Mesendoderm (in vitro differentiated cells): ENCODE measurements around the gene NYNRIN. TPM values are rescaled to one million over a fixed set of nuclear protein-coding genes. Genes with fewer than 3 reads are reported as not detected.
A peak's percentile ranks its signal among the peaks of the same experiment; 100 is the strongest.
"Not testable (repeated sequence)": the region's sequence is repeated elsewhere in the genome, so short reads cannot be mapped to it uniquely, and the experiment has no call there.

Experiments
- DNase-seq: peaks from one replicate; pipeline ENCODE4 v3.0.0; 2013
- H2AK5ac ChIP-seq: 2 replicates; pipeline ENCODE4 v1.6.1; 2013; ENCODE audit warnings: low read length, inconsistent platforms
- H2BK120ac ChIP-seq: 2 replicates; pipeline ENCODE4 v1.6.1; 2013; ENCODE audit warnings: low read depth, mild to moderate bottlenecking, low read length, moderate library complexity, mixed read lengths
- H2BK15ac ChIP-seq: replicated peaks from 2 replicates; pipeline ENCODE4 v1.6.1; 2013; ENCODE audit warnings: low read depth, mild to moderate bottlenecking, moderate library complexity
- H2BK5ac ChIP-seq: 2 replicates; pipeline ENCODE4 v1.6.1; 2013; ENCODE audit warnings: low read length, inconsistent platforms
- H3K18ac ChIP-seq: 2 replicates; pipeline ENCODE4 v1.6.1; 2013; ENCODE audit warnings: mild to moderate bottlenecking, low read length, mixed read lengths
- H3K23ac ChIP-seq: one replicate; pipeline ENCODE4 v1.6.1; 2013; ENCODE audit warnings: low read length
- H3K27ac ChIP-seq: 2 replicates; pipeline ENCODE4 v1.5.1; 2013; ENCODE audit warnings: low read depth, mild to moderate bottlenecking, inconsistent platforms, low read length, moderate library complexity
- H3K27me3 ChIP-seq: 2 replicates; pipeline ENCODE4 v1.6.1; 2013; ENCODE audit warnings: low read length, control low read depth, mild to moderate bottlenecking, inconsistent platforms; ENCODE audit not compliant: insufficient read depth, poor library complexity
- H3K36me3 ChIP-seq: 2 replicates; pipeline ENCODE4 v1.6.1; 2013; ENCODE audit warnings: low read length, inconsistent platforms; ENCODE audit not compliant: control insufficient read depth, insufficient read depth
- H3K4ac ChIP-seq: one replicate; pipeline ENCODE4 v1.6.1; 2013; ENCODE audit warnings: low read depth, mild to moderate bottlenecking, low read length, moderate library complexity
- H3K4me1 ChIP-seq: 2 replicates; pipeline ENCODE4 v1.6.1; 2013; ENCODE audit warnings: low read depth, low read length, inconsistent platforms; ENCODE audit not compliant: control insufficient read depth
- H3K4me2 ChIP-seq: 2 replicates; pipeline ENCODE4 v1.6.1; 2013; ENCODE audit warnings: low read length
- H3K4me3 ChIP-seq: 2 replicates; pipeline ENCODE4 v1.5.1; 2013; ENCODE audit warnings: mild to moderate bottlenecking, low read length
- H3K56ac ChIP-seq: one replicate; pipeline ENCODE4 v1.6.1; 2013; ENCODE audit warnings: low read length
- H3K79me1 ChIP-seq: 2 replicates; pipeline ENCODE4 v1.6.1; 2013; ENCODE audit warnings: low read length, inconsistent platforms
- H3K79me2 ChIP-seq: 2 replicates; pipeline ENCODE4 v1.6.1; 2013; ENCODE audit warnings: mild to moderate bottlenecking, low read length; ENCODE audit not compliant: control insufficient read depth, insufficient read depth
- H3K9ac ChIP-seq: 2 replicates; pipeline ENCODE4 v1.6.1; 2013; ENCODE audit warnings: low read length, inconsistent platforms
- H4K5ac ChIP-seq: one replicate; pipeline ENCODE4 v1.6.1; 2013; ENCODE audit warnings: low read length
- H4K8ac ChIP-seq: one replicate; pipeline ENCODE4 v1.6.1; 2013; ENCODE audit warnings: low read depth, mild to moderate bottlenecking, control low read depth, low read length, moderate library complexity
- WGBS: extraction: QIAGEN DNeasy Blood & Tissue Kit; methylation state at CpG from one replicate; pipeline ENCODE4 v1.1.7; 2013; ENCODE audit warnings: low lambda C conversion rate, missing lambda C conversion rate; ENCODE audit not compliant: insufficient coverage; ENCODE audit errors: extremely low coverage; 5-methylcytosine and 5-hydroxymethylcytosine counted together
- polyA plus RNA-seq, 2 experiments: library from polyadenylated mRNA; stranded (reverse); fragments of 200-250 nt; gene quantifications; one replicate each; pipeline ENCODE4 v1.2.3, GENCODE V29; 2013

The NYNRIN gene
- 4.0 TPM for polyA plus RNA-seq (2013, experiment 1 of 2)
- 3.9 TPM for polyA plus RNA-seq (2013, experiment 2 of 2)

- peak; percentile 76 for DNase-seq
- H3K56ac ChIP-seq: peak within 1 kb of the TSS; percentile 86
- H2BK15ac ChIP-seq: no peak within 1 kb of the TSS
- H3K79me1 ChIP-seq: no peaks in the 10 kb centered on the region
- peak within 1 kb of the TSS; percentile 44 for H4K8ac ChIP-seq
- H3K27ac ChIP-seq: no peak within 1 kb of the TSS
- peaks cover 2% of the 10 kb centered on the region for H3K4me1 ChIP-seq
- peak within 1 kb of the TSS; percentile 89 for H3K4me2 ChIP-seq
- H4K5ac ChIP-seq: no peak within 1 kb of the TSS
- H3K18ac ChIP-seq: peak within 1 kb of the TSS; percentile 83
- WGBS: no CpG with 5 or more reads among the region's 57 CpGs
- H3K36me3 ChIP-seq: no peaks in the 10 kb centered on the region
- H3K4me3 ChIP-seq: peak within 1 kb of the TSS; percentile 65
- H3K9ac ChIP-seq: peak within 1 kb of the TSS; percentile 70
- H2BK5ac ChIP-seq: no peak within 1 kb of the TSS
- H3K79me2 ChIP-seq: no peaks in the 10 kb centered on the region
- H3K27me3 ChIP-seq: no peaks in the 10 kb centered on the region
- H3K4ac ChIP-seq: peak within 1 kb of the TSS; percentile 65
- H3K23ac ChIP-seq: no peak within 1 kb of the TSS
- peak within 1 kb of the TSS; percentile 55 for H2BK120ac ChIP-seq
- H2AK5ac ChIP-seq: peak within 1 kb of the TSS; percentile 95
Observed at GRCh38 chr14:24398653-24399446, at the start of gene NYNRIN. TSS of gene NYNRIN (plus strand) at chr14:24399003. CDS start at chr14:24399247, 244 bp downstream.

DNA sequence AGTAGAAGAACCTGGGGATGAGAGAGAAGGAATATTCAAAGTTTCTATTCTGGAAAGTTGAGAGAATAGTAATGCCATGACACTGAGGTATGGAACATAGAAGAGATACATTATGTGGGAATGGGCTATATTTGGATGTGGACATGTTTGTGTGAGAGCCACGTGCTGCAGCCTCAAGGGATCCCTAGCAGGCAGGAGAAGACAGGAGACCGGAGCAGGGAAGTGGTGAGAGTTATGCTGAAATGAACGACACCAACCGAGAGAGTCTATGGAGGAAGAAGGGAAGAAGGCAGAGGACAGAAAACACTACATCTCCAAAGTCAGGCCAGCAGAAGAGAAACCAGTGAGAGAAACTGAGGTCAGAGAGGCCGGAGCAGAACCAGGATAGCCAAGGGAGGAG, 49.1 kb upstream of the NYNRIN start:
- H3K56ac ChIP-seq: no peak overlapping the region
- DNase-seq: no peak
- no CpG with 5 or more reads among the region's 5 CpGs for WGBS
- no peak overlapping the region for H2BK120ac ChIP-seq
- no peak overlapping the region for H2BK15ac ChIP-seq
- no peaks in the 10 kb centered on the region for H3K36me3 ChIP-seq
- no peak overlapping the region for H3K4me3 ChIP-seq
- H3K23ac ChIP-seq: no peak overlapping the region
- no peaks in the 10 kb centered on the region for H3K27me3 ChIP-seq
- no peaks in the 10 kb centered on the region for H3K4me1 ChIP-seq
- no peaks in the 10 kb centered on the region for H3K79me1 ChIP-seq
- H2BK5ac ChIP-seq: no peak overlapping the region
- no peak overlapping the region for H3K4ac ChIP-seq
- H4K5ac ChIP-seq: no peak overlapping the region
- H3K18ac ChIP-seq: no peak overlapping the region
- no peak overlapping the region for H3K9ac ChIP-seq
- H3K79me2 ChIP-seq: no peaks in the 10 kb centered on the region
- no peak overlapping the region for H3K27ac ChIP-seq
- no peak overlapping the region for H3K4me2 ChIP-seq
- no peak overlapping the region for H2AK5ac ChIP-seq
- H4K8ac ChIP-seq: no peak overlapping the region

GRCh38 chr14:24351517-24351916, 47.3 kb upstream of the NYNRIN start:
- Histone ChIP-seq H3K36me3 (no peaks in the 10 kb centered on the region), H3K27me3 (no peaks in the 10 kb centered on the region), H2BK15ac (no peak overlapping the region), H3K79me2 (no peaks in the 10 kb centered on the region), H3K18ac (no peak overlapping the region), H3K4me1 (no peaks in the 10 kb centered on the region), H3K9ac (no peak overlapping the region), H4K8ac (no peak overlapping the region), H3K23ac (no peak overlapping the region), H3K79me1 (no peaks in the 10 kb centered on the region), H3K4me3 (no peak overlapping the region), H3K56ac (no peak overlapping the region), H2AK5ac (no peak overlapping the region), H2BK120ac (no peak overlapping the region), H3K4me2 (no peak overlapping the region), H4K5ac (no peak overlapping the region), H2BK5ac (no peak overlapping the region), H3K4ac (no peak overlapping the region), H3K27ac (no peak overlapping the region)
- WGBS: no CpG with 5 or more reads among the region's 4 CpGs
- DNase-seq: no peak

- H4K5ac ChIP-seq: no peak overlapping the region
- H3K4me2 ChIP-seq: no peak overlapping the region
- H4K8ac ChIP-seq: no peak overlapping the region
- H2BK5ac ChIP-seq: no peak overlapping the region
- no peak overlapping the region for H2BK15ac ChIP-seq
- H3K56ac ChIP-seq: no peak overlapping the region
- no peaks in the 10 kb centered on the region for H3K79me1 ChIP-seq
- no peaks in the 10 kb centered on the region for H3K79me2 ChIP-seq
- no peak overlapping the region for H3K27ac ChIP-seq
- no peak overlapping the region for H3K9ac ChIP-seq
- no peak overlapping the region for H3K18ac ChIP-seq
- no peak for DNase-seq
- no CpG with 5 or more reads among the region's 5 CpGs for WGBS
- no peaks in the 10 kb centered on the region for H3K4me1 ChIP-seq
- no peaks in the 10 kb centered on the region for H3K36me3 ChIP-seq
- H3K4ac ChIP-seq: no peak overlapping the region
- H2BK120ac ChIP-seq: no peak overlapping the region
- H3K4me3 ChIP-seq: no peak overlapping the region
- H3K23ac ChIP-seq: no peak overlapping the region
- no peak overlapping the region for H2AK5ac ChIP-seq
- H3K27me3 ChIP-seq: no peaks in the 10 kb centered on the region
Observed at GRCh38 chr14:24353559-24354481, 45.0 kb upstream of the NYNRIN start.

DNA sequence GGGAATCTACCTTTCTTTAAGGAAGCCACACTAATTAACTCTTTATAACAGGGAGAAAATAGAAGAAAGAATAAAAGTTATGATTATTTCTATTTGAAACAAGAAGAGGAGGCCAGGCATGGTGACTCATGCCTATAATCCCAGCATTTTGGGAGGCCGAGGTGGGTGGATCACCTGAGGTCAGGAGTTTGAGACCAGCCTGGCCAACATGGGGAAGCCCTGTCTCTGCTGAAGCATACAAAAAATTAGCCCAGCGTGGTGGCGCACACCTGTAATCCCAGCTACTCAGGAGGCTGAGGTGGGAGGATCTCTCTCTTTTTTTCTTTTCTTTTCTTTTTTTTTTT, 44.3 kb upstream of the NYNRIN start:
- H2BK120ac ChIP-seq, H3K79me1 ChIP-seq, H3K18ac ChIP-seq, H4K5ac ChIP-seq, H3K4ac ChIP-seq, DNase-seq, H2AK5ac ChIP-seq, H2BK15ac ChIP-seq, H3K79me2 ChIP-seq, H4K8ac ChIP-seq, H3K27me3 ChIP-seq, H3K4me3 ChIP-seq, H3K23ac ChIP-seq, H3K56ac ChIP-seq, H3K4me1 ChIP-seq, H3K27ac ChIP-seq, H3K9ac ChIP-seq, H2BK5ac ChIP-seq, H3K36me3 ChIP-seq, H3K4me2 ChIP-seq: not testable (repeated sequence)
- no CpG with 5 or more reads among the region's 3 CpGs for WGBS
